Transverse colon (tissue), 3 donors: ENCODE measurements around the gene TSC22D4.
"Not testable (repeated sequence)": the region's sequence is repeated elsewhere in the genome, so short reads cannot be mapped to it uniquely, and the experiment has no call there.

Experiments
- EP300 ChIP-seq: sonication (generic); formaldehyde crosslinking; IDR thresholded peaks from one replicate; pipeline ENCODE4 v1.6.1; 2017; ENCODE audit warnings: antibody characterized with exemption, low read depth
- POLR2A ChIP-seq: fragments of 450-650 bp; IDR thresholded peaks from one replicate; pipeline ENCODE4 v1.6.1; 2016; ENCODE audit warnings: antibody characterized with exemption, mild to moderate bottlenecking, moderate library complexity
- POLR2AphosphoS5 ChIP-seq, 3 donors: sonication (generic); formaldehyde crosslinking; IDR thresholded peaks; one replicate each; pipeline ENCODE4 v1.6.1; 2016; ENCODE audit warnings: antibody characterized with exemption in 3 of 3

GRCh38 chr7:100453854-100454253 lies 25.2 kb downstream of the TSC22D4 start:
- not testable (repeated sequence) for TF ChIP-seq POLR2A; POLR2AphosphoS5 (IDR thresholded peaks at IDR 0.05); EP300
